ENCODE results near the gene TNPO3.

- TF ChIP-seq CTCF (IDR thresholded peaks at IDR 0.05; ENCODE audit: insufficient read depth, low read length, poor library complexity, severe bottlenecking) (no peak), EZH2phosphoT487 (conservative IDR thresholded peaks at IDR 0.05; ENCODE audit: low read length) (no peak)
These were observed 139.6 kb downstream of the TNPO3 start for GRCh38 chr7:128915271-128915819.
